Fibroblast of villous mesenchyme (primary cell): ENCODE data around the gene RARA. TPM values are rescaled to one million over a fixed set of nuclear protein-coding genes. Genes with fewer than 3 reads are reported as not detected.

ENCODE experiments used
- DNase-seq: peaks from one replicate; pipeline ENCODE4 v3.0.0-alpha.2; 2010; ENCODE audit warnings: low read depth
- H3K4me3 ChIP-seq: 2 replicates; pipeline ENCODE4 v1.5.1; 2011; ENCODE audit warnings: low read depth, mild to moderate bottlenecking, low read length
- CTCF ChIP-seq: IDR thresholded peaks from 2 replicates; pipeline ENCODE4 v1.5.1; 2012; ENCODE audit warnings: low read depth, mild to moderate bottlenecking, low read length; ENCODE audit not compliant: insufficient read depth
- total RNA-seq: library from RNA; depleted of rRNA; stranded (reverse); fragments of >200 nt; gene quantifications from 2 replicates; pipeline ENCODE4 v1.2.3, GENCODE V29; 2012

Gene RARA
- total RNA-seq, 1 donor = 20.3 TPM

DNA sequence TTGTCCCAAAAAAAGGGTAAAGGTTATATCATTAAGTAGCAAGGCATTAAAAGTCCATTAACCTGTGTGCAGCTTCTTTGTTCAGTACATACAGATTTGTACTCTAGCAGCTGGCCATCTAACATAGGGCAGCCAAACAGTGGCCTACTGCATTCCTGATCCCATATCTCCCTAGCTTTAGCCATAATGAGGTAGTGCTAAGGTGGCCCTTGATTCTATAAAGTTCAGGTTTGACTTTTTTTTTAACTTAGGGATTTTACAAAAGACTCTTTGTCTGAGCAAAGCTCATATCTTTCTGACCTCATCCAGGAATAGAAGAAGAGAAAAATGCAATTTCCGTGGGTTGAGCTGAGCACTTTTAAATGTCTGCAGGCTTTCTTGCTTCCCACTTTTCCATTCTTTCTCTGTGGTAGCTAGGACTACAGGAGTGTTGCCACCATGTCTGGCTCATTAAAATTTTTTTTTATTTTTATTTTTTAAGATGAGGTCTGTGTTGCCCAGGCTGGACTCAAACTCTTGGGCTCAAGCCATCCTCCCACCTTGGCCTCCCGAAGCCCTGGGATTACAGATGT is 40.8 kb upstream of the RARA start:
- H3K4me3 ChIP-seq = no peak overlapping the region
- no peak for TF ChIP-seq CTCF
- no peak for DNase-seq

DNA sequence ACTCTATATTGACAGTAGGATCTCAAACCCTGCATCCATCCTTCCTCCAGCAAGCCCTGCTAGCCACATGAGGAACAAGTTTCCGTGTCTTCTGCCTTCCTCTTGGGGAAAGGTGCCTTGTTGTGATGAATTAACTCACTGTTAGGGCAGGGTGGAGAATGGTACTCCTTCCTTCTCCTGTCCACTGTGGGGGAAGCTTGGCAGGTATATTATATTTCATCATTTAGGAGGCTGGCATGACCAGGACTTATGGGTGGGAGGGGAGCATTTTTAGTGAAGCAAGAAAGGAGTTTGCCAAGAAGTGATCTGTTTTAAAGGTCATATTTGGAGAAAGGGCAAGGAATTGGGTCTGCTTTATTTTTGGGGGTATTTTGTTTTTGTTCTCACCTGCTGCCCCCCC is 30.6 kb upstream of the RARA start:
- no peak for DNase-seq

GRCh38 chr17:40279402-40279801 is 29.6 kb upstream of the RARA start:
- no peak for TF ChIP-seq CTCF

More for the DNA sequence above, 30.6 kb upstream of the RARA start:
- no peak overlapping the region for H3K4me3 ChIP-seq
- no peak for TF ChIP-seq CTCF

GRCh38 chr17:40281663-40282062 is 27.3 kb upstream of the RARA start:
- no peak overlapping the region for H3K4me3 ChIP-seq
- DNase-seq = no peak
- TF ChIP-seq CTCF = no peak

More at GRCh38 chr17:40279402-40279801, 29.6 kb upstream of the RARA start:
- no peak overlapping the region for H3K4me3 ChIP-seq
- no peak for DNase-seq

DNA sequence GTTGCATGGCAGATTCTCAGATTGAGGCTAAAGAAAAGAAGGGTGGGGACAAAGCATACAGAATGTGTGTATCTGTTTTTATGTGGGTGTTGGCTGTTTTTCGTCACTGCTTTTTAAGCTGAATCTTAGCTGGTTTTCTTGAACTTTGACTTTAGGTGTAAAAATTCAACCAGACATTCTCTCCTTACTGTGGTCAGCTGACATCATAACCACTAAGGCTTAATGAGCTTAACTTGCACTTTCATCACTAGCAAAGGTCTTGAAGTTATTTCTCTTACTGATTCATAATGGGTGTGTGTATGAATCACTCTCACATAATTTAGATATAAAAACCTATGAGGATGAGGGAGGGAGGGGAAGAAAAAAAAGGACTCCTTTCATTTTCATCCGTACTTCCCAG is 25.3 kb upstream of the RARA start:
- peak; percentile 98 for DNase-seq
- no peak for TF ChIP-seq CTCF
- H3K4me3 ChIP-seq = peak overlapping the region; percentile 4

DNA sequence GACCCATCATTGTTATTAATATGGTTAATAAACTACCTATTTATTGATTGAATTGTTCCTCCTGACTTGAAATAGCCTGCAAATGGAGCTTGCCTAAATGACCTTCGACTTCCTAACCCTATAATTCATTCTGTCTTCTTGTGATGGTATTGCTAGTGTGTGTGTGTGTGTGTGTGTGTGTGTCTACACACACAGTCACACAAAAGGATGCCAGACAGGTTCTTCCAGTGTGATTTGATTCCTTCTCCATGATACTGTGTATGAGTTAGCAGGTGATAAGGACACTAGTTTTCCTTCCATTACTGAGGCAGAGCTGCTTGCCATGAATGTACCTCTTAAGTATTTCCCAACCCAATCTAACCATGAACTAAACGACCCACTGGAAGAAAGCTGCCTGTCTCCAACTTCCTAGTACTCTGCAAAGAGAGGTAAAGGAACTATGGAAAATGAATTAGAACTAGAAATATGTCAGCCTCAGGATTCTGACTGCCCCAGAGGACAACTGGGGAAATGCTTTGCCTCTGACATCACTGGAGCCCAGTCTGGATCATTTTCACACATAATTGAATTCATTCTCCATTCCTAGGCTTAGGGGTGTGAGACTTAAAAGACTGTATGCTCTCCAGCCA is 24.8 kb upstream of the RARA start:
- H3K4me3 ChIP-seq = peak overlapping the region; percentile 4
- peak; percentile 35 for TF ChIP-seq CTCF
- DNase-seq = peak; percentile 73

GRCh38 chr17:40286473-40286872 is 22.5 kb upstream of the RARA start:
- DNase-seq = no peak

More at GRCh38 chr17:40286473-40286872, 22.5 kb upstream of the RARA start:
- no peak for TF ChIP-seq CTCF
- no peak overlapping the region for H3K4me3 ChIP-seq
